T-cell (primary cell): Measurements from ENCODE around the gene KANSL1. TPM values are rescaled to one million over a fixed set of nuclear protein-coding genes. Genes with fewer than 3 reads are reported as not detected.

Experiments used
- ATAC-seq, 4 experiments: fragments of 200-7000 bp in 3 of 4; fragments of 150-1000 bp in 1 of 4; cut with Tn5 transposase; replicated peaks in 1 of 4; 1 replicate in 3 of 4; 2 replicates in 1 of 4; pipeline ENCODE4 v1.10.0; 2021; ENCODE audit warnings: moderate library complexity in 3 of 4, mild to moderate bottlenecking in 2 of 4, moderate number of reproducible peaks in 1 of 4
- CTCF ChIA-PET, 2 donors: fragments of 300-600 bp; sonication (Branson Sonifier 250); formaldehyde crosslinking; loops; one replicate each; lab custom pipeline; 2022; ENCODE audit warnings: antibody characterized with exemption in 2 of 2; lab: Charles Lee
- POLR2A ChIA-PET, 2 donors: fragments of 300-600 bp; sonication (Branson Sonifier 250); formaldehyde crosslinking; loops; one replicate each; lab custom pipeline; 2022; ENCODE audit warnings: antibody characterized with exemption in 2 of 2; lab: Charles Lee
- DNase-seq, 35 experiments: peaks; one replicate each; pipeline versions ENCODE4 v3.0.0 to v3.0.0-alpha.2; 2013 to 2023
- H3K27ac ChIP-seq: one replicate; pipeline ENCODE4 v1.5.1; 2013; ENCODE audit warnings: low read length
- H3K27me3 ChIP-seq, 2 experiments: replicated peaks in 1 of 2; 1 replicate in 1 of 2; 2 replicates in 1 of 2; pipeline versions ENCODE4 v1.6.1 to v1.7.0; 2013; ENCODE audit warnings: low read length in 1 of 2, mixed read lengths in 1 of 2; ENCODE audit not compliant: control insufficient read depth in 2 of 2, insufficient read depth in 2 of 2; ENCODE audit errors: extremely low read depth in 1 of 2
- H3K36me3 ChIP-seq, 2 donors: 1 replicate in 1 of 2; 2 replicates in 1 of 2; pipeline versions ENCODE4 v1.6.1 to v1.7.0; 2013; ENCODE audit warnings: low read length in 1 of 2; ENCODE audit not compliant: control insufficient read depth in 2 of 2, insufficient read depth in 1 of 2; ENCODE audit errors: extremely low read depth in 1 of 2
- H3K4me1 ChIP-seq, 2 experiments: 1 replicate in 1 of 2; 2 replicates in 1 of 2; pipeline versions ENCODE4 v1.6.1 to v1.7.0; 2013; ENCODE audit warnings: low read length in 2 of 2, mixed read lengths in 1 of 2; ENCODE audit not compliant: insufficient read depth in 2 of 2, control insufficient read depth in 1 of 2; ENCODE audit errors: extremely low read depth in 1 of 2
- H3K4me3 ChIP-seq, 2 donors: 1 replicate in 1 of 2; 2 replicates in 1 of 2; pipeline versions ENCODE4 v1.5.1 to v1.7.0; 2013; ENCODE audit warnings: mild to moderate bottlenecking in 2 of 2, low read length in 1 of 2, moderate library complexity in 1 of 2; ENCODE audit not compliant: control insufficient read depth in 1 of 2; ENCODE audit errors: extremely low read depth in 1 of 2
- H3K9me3 ChIP-seq: 2 replicates; pipeline ENCODE4 v1.7.0; 2013
- H3K27ac Mint-ChIP-seq, 2 donors: one replicate each; pipeline ENCODE4 v1.8.0; 2020 to 2021; ENCODE audit warnings: mild to moderate bottlenecking in 2 of 2, mixed read lengths in 2 of 2
- H3K27me3 Mint-ChIP-seq, 2 donors: one replicate each; pipeline ENCODE4 v1.8.0; 2021 to 2022; ENCODE audit warnings: mixed read lengths in 2 of 2
- H3K36me3 Mint-ChIP-seq: one replicate; pipeline ENCODE4 v1.8.0; 2021; ENCODE audit warnings: mixed read lengths
- H3K4me1 Mint-ChIP-seq, 3 donors: one replicate each; pipeline ENCODE4 v1.8.0; 2020 to 2022; ENCODE audit warnings: mixed read lengths in 3 of 3, mild to moderate bottlenecking in 1 of 3
- H3K4me3 Mint-ChIP-seq, 3 donors: one replicate each; pipeline ENCODE4 v1.8.0; 2020 to 2022; ENCODE audit warnings: mild to moderate bottlenecking in 3 of 3, mixed read lengths in 3 of 3, moderate library complexity in 3 of 3
- H3K9me3 Mint-ChIP-seq, 3 donors: one replicate each; pipeline ENCODE4 v1.8.0; 2020 to 2022; ENCODE audit warnings: mixed read lengths in 3 of 3
- WGBS: methylation state at CpG from one replicate; pipeline ENCODE4 v1.1.5; 2013; ENCODE audit warnings: missing lambda C conversion rate; ENCODE audit not compliant: insufficient coverage; 5-methylcytosine and 5-hydroxymethylcytosine counted together
- total RNA-seq, 35 experiments: library from RNA in 6 of 35; stranded (reverse) in 6 of 35; fragments of 120-200 nt in 1 of 35; gene quantifications; one replicate each; pipeline versions ENCODE4 v1.2.1 to v1.2.4 and lab custom pipeline; 2013 to 2026

The KANSL1 gene
- total RNA-seq, 5 donors from 2014 or later (not counting 1 experiment from before 2014, with no cell fraction given) = 113 to 301 (median 160) TPM

DNA sequence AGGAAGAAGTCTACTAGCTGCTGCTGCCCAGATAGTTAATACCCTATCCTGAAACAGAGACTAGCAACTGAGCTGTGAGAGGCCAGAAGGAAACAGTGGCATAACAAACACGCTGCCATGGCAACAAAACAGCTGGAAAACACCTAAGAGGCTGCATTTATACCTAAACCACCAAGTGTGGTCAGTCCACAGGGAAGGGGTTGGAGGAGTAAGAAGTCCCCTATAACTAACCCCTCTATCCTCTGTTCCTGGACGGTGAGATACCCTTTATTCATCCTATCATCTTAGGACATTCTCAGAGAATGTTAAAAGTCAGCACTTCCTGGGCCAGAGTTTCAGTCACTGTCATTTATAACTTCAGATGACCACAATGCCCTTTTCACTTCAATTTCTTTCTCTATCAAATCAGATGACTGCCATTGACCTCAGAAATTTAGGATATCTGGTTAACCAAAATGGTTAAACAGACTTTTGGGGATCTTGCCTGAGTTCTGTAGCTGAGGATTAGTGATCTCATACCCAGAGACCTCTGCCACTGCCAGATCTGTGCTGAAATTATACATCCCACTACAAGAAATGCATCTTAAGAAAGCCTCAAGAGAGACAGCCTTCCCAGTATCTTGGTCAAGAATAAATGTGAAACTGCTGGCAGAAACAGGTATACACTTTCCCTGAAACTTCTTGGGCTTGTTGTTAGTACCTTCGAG is 158.0 kb downstream of the KANSL1 start:
- DNase-seq (peak in 7 of 35 experiments; percentile 10 to 52 (median 12)), ATAC-seq (peak in 1 of 4 experiments; percentile 57)
- H3K27me3 Mint-ChIP-seq = no peaks in the 10 kb centered on the region
- H3K9me3 Mint-ChIP-seq = no peaks in the 10 kb centered on the region
- peak overlapping the region; percentile 66 to 76 for H3K27ac Mint-ChIP-seq
- no peaks in the 10 kb centered on the region for H3K4me1 ChIP-seq
- no CpG with 5 or more reads among the region's 3 CpGs for WGBS
- H3K9me3 ChIP-seq = no peaks in the 10 kb centered on the region
- H3K4me1 Mint-ChIP-seq = peaks cover 4 to 28% (median 22%) of the 10 kb centered on the region in 3 donors
- peaks cover 24 to 97% of the 10 kb centered on the region in 2 donors for H3K36me3 ChIP-seq
- POLR2A ChIA-PET = no interaction called here
- CTCF ChIA-PET = interaction anchor here in 1 of 2 donors (0.6 to 1.0 kb wide), 2 partner anchors 9 to 1064 kb away, joined by 3 to 4 read pairs; no protein-coding TSS in a partner anchor
- H3K27ac ChIP-seq = no peak overlapping the region
- H3K36me3 Mint-ChIP-seq = peaks cover 78% of the 10 kb centered on the region
- no peak overlapping the region for H3K4me3 ChIP-seq
- H3K4me3 Mint-ChIP-seq = no peak overlapping the region
- no peaks in the 10 kb centered on the region for H3K27me3 ChIP-seq

DNA sequence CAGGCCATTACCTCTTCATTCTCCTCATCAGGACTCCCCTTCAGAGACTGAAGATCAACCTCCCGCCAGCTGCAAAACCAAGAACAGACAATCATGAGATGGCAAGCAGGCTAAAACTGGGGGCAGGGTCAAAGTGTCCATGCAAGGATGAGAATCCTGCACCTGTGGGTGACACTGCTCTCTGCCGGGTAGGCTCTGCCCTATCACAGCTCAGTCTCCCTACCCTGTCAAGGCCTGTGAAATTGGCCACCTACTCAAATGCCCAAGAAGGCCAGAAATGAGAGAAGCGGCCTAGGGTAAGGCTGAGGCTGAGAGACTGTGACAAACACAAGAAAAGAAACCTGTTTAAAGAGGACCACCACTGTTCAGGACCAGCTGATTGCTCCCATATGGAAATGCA is 159.8 kb downstream of the KANSL1 start:
- no peak overlapping the region for H3K27ac ChIP-seq
- CTCF ChIA-PET = interaction anchor here in 1 of 2 donors (1.7 kb wide), 1 partner anchor 15 kb away, joined by 3 read pairs; no protein-coding TSS in a partner anchor
- H3K36me3 Mint-ChIP-seq = peaks cover 76% of the 10 kb centered on the region
- H3K4me3 Mint-ChIP-seq = no peak overlapping the region
- H3K4me1 Mint-ChIP-seq = peaks cover 10 to 41% (median 33%) of the 10 kb centered on the region in 3 donors
- no peak for ATAC-seq
- H3K36me3 ChIP-seq = peaks cover 18 to 89% of the 10 kb centered on the region in 2 donors
- no peaks in the 10 kb centered on the region for H3K9me3 Mint-ChIP-seq
- no peaks in the 10 kb centered on the region for H3K27me3 Mint-ChIP-seq
- WGBS = 96% methylated on average over 3 of the region's 3 CpGs
- H3K9me3 ChIP-seq = no peaks in the 10 kb centered on the region
- no peak for DNase-seq
- POLR2A ChIA-PET = no interaction called here
- no peak overlapping the region for H3K27ac Mint-ChIP-seq
- no peak overlapping the region for H3K4me3 ChIP-seq
- H3K27me3 ChIP-seq = no peaks in the 10 kb centered on the region
- H3K4me1 ChIP-seq = peaks cover 0 to 3% of the 10 kb centered on the region in 2 experiments

DNA sequence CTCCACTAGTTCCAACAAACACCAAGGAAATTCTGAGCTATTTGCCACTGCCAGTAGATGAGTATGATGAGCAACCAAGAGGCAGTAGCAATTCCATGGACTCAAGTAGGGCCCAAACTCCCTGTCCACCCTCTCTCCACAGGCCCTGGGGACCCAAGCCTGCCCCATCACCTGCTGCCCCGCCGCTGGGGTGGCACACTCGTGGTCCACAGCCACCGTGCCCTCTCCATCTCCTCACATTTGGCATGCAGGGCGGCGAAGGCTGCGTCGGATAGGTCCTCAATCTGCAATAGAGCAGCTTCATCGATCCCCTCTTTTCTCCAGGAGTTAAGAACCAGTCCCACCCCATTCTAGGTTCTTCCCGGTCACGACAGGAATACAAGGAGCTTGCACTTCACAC is 160.3 kb downstream of the KANSL1 start:
- peaks cover 10 to 36% (median 30%) of the 10 kb centered on the region in 3 donors for H3K4me1 Mint-ChIP-seq
- POLR2A ChIA-PET = no interaction called here

DNA sequence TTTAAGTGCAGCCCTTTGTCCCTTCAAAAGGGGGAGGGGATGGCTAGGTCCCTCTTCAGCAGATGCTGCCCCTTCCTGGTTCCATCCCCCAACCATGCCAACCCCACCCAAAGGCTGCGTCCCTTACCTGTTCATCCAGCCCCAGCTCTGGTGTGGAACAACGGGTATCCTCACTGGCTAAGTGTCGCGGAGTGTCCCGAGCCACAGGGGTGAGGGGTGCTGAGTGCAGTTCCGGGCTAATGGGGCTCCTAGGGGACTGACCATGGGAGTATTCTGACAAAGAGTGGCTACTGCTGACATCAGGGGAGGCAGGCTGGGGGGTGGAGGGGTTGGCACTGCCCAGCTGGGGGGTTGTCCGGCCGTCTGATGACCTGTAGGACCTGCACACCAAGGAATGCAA is 161.3 kb downstream of the KANSL1 start:
- Mint-ChIP-seq H3K9me3 (no peaks in the 10 kb centered on the region), H3K27me3 (no peaks in the 10 kb centered on the region), H3K4me3 (no peak overlapping the region), H3K27ac (no peak overlapping the region), H3K4me1 (peaks cover 10 to 35% (median 33%) of the 10 kb centered on the region in 3 donors), H3K36me3 (peaks cover 62% of the 10 kb centered on the region)
- WGBS = 82% methylated on average over 4 of the region's 8 CpGs
- no peak overlapping the region for H3K4me3 ChIP-seq
- no peak for DNase-seq
- ATAC-seq = no peak
- H3K4me1 ChIP-seq = peaks cover 0 to 3% of the 10 kb centered on the region in 2 experiments
- H3K27me3 ChIP-seq = no peaks in the 10 kb centered on the region
- H3K36me3 ChIP-seq = peaks cover 18 to 76% of the 10 kb centered on the region in 2 donors
- ChIA-PET POLR2A (no interaction called here), CTCF (no interaction called here)
- no peak overlapping the region for H3K27ac ChIP-seq
- H3K9me3 ChIP-seq = no peaks in the 10 kb centered on the region

More for the DNA sequence above, 160.3 kb downstream of the KANSL1 start:
- DNase-seq (no peak), ATAC-seq (no peak)
- 94% methylated on average over 8 of the region's 11 CpGs for WGBS
- H3K36me3 Mint-ChIP-seq = peaks cover 71% of the 10 kb centered on the region
- no peaks in the 10 kb centered on the region for H3K27me3 ChIP-seq
- peak overlapping the region in 1 of 2 donors; percentile 28 for H3K27ac Mint-ChIP-seq
- peaks cover 18 to 84% of the 10 kb centered on the region in 2 donors for H3K36me3 ChIP-seq
- H3K27ac ChIP-seq = no peak overlapping the region
- H3K9me3 ChIP-seq = no peaks in the 10 kb centered on the region
- no peaks in the 10 kb centered on the region for H3K27me3 Mint-ChIP-seq
- H3K4me1 ChIP-seq = peaks cover 0 to 3% of the 10 kb centered on the region in 2 experiments
- H3K9me3 Mint-ChIP-seq = no peaks in the 10 kb centered on the region
- CTCF ChIA-PET = interaction anchor here in 1 of 2 donors (1.7 kb wide), 1 partner anchor 16 kb away, joined by 3 read pairs; no protein-coding TSS in a partner anchor
- no peak overlapping the region for H3K4me3 Mint-ChIP-seq
- H3K4me3 ChIP-seq = no peak overlapping the region

DNA sequence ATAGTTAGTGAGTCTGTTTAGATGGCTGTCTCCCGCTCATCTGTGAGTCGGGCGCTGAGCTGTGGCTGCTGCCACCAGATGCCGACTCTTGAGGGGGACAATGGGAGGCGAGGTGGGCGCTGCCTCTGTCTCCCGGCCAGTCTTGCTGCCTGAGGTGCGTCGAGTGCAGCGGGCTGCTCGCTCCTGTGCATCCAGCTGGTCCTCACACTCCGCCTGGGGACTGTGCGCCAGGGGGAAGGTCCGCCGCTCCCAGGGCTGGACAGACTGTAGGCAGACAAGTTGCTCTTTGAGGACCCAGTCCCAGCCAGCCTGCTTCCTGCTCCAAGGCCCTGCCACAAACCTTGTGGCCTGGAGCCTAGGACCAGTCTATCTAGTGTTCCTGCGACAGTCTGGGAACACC is 161.8 kb downstream of the KANSL1 start:
- H3K4me1 Mint-ChIP-seq = peaks cover 10 to 35% (median 34%) of the 10 kb centered on the region in 3 donors
- no peak for DNase-seq
- Histone ChIP-seq H3K4me3 (no peak overlapping the region), H3K36me3 (peaks cover 17 to 76% of the 10 kb centered on the region in 2 donors), H3K9me3 (no peaks in the 10 kb centered on the region), H3K27me3 (no peaks in the 10 kb centered on the region), H3K4me1 (peaks cover 0 to 3% of the 10 kb centered on the region in 2 experiments), H3K27ac (no peak overlapping the region)
- no peak overlapping the region for H3K27ac Mint-ChIP-seq
- WGBS = 96% methylated on average over 15 of the region's 16 CpGs
- peaks cover 62% of the 10 kb centered on the region for H3K36me3 Mint-ChIP-seq
- H3K9me3 Mint-ChIP-seq = no peaks in the 10 kb centered on the region
- H3K27me3 Mint-ChIP-seq = no peaks in the 10 kb centered on the region
- ATAC-seq = peak in 1 of 4 experiments; percentile 11
- CTCF ChIA-PET = no interaction called here
- no peak overlapping the region for H3K4me3 Mint-ChIP-seq
- POLR2A ChIA-PET = no interaction called here

DNA sequence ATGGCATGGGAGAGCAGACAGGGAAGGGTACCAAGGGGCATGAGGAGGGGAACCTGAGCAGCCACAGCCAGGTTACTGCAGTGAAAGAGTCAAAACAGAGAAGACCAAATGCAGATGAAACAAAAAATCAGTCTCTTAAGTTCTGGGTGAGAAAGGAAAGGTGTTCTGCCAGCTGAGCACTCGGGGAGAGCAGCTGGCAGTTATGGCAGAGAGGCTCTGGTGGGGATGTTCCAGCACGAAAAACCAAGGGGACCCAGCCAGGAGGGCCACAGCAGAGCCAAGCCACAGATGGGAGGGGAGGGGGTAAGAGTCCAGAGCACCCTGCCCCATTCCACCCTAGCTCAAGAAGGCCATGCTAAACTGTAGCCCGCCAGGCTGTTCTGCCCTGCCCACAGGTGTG is 162.5 kb downstream of the KANSL1 start:
- peaks cover 62% of the 10 kb centered on the region for H3K36me3 Mint-ChIP-seq

More for the DNA sequence above, 162.5 kb downstream of the KANSL1 start:
- H3K9me3 Mint-ChIP-seq = no peaks in the 10 kb centered on the region
- Histone ChIP-seq H3K27me3 (no peaks in the 10 kb centered on the region), H3K4me1 (peaks cover 0 to 3% of the 10 kb centered on the region in 2 experiments), H3K27ac (no peak overlapping the region), H3K9me3 (no peaks in the 10 kb centered on the region), H3K4me3 (no peak overlapping the region), H3K36me3 (peaks cover 17 to 75% of the 10 kb centered on the region in 2 donors)
- no peak for ATAC-seq
- no CpG with 5 or more reads among the region's 3 CpGs for WGBS
- ChIA-PET POLR2A (no interaction called here), CTCF (no interaction called here)
- DNase-seq = no peak
- no peaks in the 10 kb centered on the region for H3K27me3 Mint-ChIP-seq
- peaks cover 10 to 35% (median 32%) of the 10 kb centered on the region in 3 donors for H3K4me1 Mint-ChIP-seq
- no peak overlapping the region for H3K4me3 Mint-ChIP-seq
- H3K27ac Mint-ChIP-seq = peak overlapping the region; percentile 0 to 30
